ENCODE data around the gene ENTPD1.
"Not testable (repeated sequence)": the region's sequence is repeated elsewhere in the genome, so short reads cannot be mapped to it uniquely, and the experiment has no call there.

ENTPD1 gene

DNA sequence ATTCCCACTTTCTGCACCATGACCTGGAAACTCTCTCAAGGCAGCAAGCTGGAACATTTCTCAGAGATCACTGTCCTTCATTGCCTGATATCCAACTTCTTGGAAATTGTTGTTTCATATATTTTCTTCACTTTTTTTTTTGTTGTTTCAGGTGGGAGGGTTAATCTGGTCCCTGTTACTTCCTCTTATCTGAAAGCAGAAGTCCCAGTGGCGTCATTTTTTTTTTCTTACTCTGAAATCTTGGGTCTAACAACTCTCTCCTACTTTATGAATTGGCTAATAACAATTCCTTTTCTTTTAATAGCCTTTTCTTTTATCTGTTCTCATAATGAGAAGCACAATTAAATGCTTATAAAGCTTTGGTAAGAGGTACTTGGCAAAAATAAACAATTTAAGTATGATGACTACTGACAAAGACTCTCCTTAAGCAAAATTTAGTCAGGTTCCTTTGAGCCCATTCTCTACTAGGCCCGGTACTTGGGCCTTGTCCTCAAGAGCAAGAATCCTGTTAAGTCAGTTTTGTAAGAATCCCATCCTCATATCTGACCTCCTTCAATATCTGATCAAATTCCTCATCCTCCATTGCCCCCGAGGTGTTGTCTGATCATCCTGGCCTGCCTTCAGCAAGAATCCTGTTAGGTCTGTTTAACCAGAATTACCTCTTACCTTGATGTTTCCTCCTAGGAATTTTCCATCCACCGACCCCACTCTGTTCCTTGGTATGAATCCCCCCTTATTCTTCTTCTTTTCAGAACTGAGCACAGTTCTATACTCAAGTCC lies 140.3 kb downstream of the ENTPD1 start:
- peaks cover 0 to 83% (median 57%) of the 10 kb centered on the region in 11 experiments; a peak in 17 of 22 replicates for H3K36me3 ChIP-seq
- no peak overlapping the region; a peak in 1 of 22 replicates for H3K27ac ChIP-seq
- no peaks in the 10 kb centered on the region for H4K20me1 ChIP-seq
- H3K4me2 ChIP-seq, result peak overlapping the region in 2 of 11 experiments; percentile 25; a peak in 3 of 22 replicates
- TF ChIP-seq Cebpa-rat (IDR thresholded peaks at IDR 0.05), result no peak
- H3K4me3 ChIP-seq, result no peak overlapping the region
- H3K9ac ChIP-seq, result no peak overlapping the region
- no peaks in the 10 kb centered on the region for H3K27me3 ChIP-seq
- H3K9me3 ChIP-seq (replicated peaks in 1 of 11), result no peaks in the 10 kb centered on the region
- H3K4me1 ChIP-seq, result peaks cover 0 to 12% (median 0%) of the 10 kb centered on the region in 10 experiments; a peak in 7 of 20 replicates

DNA sequence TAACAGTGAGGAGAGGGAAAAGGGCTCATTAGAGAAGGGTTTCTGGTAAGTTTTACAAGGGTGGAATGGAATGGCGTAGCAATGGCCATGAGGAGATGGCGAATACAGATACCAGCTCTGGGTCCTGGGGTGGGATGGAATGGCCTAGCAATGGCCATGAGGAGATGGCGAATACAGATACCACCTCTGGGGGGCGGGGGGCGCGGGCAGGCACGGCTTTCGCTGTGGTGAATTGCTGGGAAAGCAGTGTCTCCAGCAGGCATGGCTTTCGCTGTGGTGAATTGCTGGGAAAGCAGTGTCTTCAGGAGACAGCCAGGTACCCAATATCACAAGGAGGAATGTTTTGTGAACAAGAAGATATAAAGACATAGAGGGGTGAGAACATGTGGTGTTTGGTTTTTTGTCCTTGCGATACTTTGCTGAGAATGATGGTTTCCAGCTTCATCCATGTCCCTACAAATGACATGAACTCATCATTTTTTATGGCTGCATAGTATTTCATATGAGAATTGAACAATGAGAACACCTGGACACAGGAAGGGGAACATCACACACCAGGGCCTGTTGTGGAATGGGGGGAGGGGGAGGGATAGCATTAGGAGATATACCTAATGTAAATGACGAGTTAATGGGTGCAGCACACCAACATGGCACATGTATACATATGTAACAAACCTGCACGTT lies 150.1 kb downstream of the ENTPD1 start:
- H4K20me1 ChIP-seq; H3K9ac ChIP-seq; H3K4me3 ChIP-seq; H3K9me3 ChIP-seq (replicated peaks in 1 of 11); H3K27ac ChIP-seq: not testable (repeated sequence)
- Histone ChIP-seq H3K36me3 (peaks cover 0 to 43% (median 10%) of the 10 kb centered on the region in 11 experiments; a peak in 13 of 22 replicates), H3K4me2 (peak overlapping the region in 1 of 11 experiments; percentile 83; a peak in 3 of 22 replicates), H3K27me3 (peaks cover 9 to 24% (median 16%) of the 10 kb centered on the region in 11 experiments; a peak in 17 of 22 replicates), H3K4me1 (peaks cover 15 to 40% (median 21%) of the 10 kb centered on the region in 10 experiments)

DNA sequence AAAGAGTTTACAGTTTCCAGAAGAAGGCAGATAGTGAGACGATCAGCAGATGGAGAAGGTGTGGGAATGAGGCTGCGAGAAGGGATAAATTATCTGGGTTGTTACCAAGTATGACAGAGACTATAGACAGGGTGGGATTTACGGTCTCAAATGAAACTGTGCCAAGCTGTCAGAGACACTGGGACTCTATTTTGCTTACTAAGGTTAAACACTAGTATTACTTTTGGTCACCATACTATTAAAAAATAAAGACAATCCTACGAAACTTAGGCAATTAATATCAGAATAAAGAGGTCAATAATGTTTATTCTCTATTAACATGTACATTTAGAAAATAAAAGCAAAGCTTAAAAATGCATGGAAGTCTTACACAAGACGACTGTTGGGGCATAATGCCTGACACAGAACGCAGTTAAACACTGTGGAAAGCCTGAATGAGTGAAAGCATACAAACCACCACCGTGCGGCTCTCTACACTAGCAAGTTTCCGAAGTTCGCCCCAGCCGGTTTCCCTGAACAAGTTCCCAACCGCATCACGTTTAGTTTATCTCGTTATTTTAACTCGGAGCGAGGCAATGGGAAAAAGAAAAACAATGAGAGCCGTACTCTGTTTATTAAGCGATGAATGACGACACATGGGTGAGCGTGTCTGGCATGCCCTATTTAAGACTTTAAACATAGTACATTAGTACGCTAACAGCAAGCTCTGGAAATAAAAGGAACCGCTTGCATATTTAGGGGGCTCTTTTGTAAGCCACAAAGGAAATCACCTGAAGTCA lies 150.9 kb downstream of the ENTPD1 start:
- Histone ChIP-seq H3K27ac (peak overlapping the region in 10 of 11 experiments; percentile 38 to 81 (median 72); a peak in 18 of 22 replicates), H3K4me3 (peak overlapping the region; percentile 66 to 77 (median 73)), H3K9me3 (replicated peaks in 1 of 11) (peaks cover 0 to 5% (median 0%) of the 10 kb centered on the region in 11 experiments; a peak in 4 of 22 replicates), H3K36me3 (peaks cover 0 to 39% (median 10%) of the 10 kb centered on the region in 11 experiments; a peak in 13 of 22 replicates), H3K27me3 (peaks cover 9 to 24% (median 16%) of the 10 kb centered on the region in 11 experiments; a peak in 17 of 22 replicates), H3K4me2 (peak overlapping the region; percentile 78 to 94 (median 83)), H3K4me1 (peaks cover 15 to 40% (median 21%) of the 10 kb centered on the region in 10 experiments), H3K9ac (peak overlapping the region; percentile 70 to 83 (median 78)), H4K20me1 (no peaks in the 10 kb centered on the region)
- TF ChIP-seq Cebpa-rat (IDR thresholded peaks at IDR 0.05), result no peak

DNA sequence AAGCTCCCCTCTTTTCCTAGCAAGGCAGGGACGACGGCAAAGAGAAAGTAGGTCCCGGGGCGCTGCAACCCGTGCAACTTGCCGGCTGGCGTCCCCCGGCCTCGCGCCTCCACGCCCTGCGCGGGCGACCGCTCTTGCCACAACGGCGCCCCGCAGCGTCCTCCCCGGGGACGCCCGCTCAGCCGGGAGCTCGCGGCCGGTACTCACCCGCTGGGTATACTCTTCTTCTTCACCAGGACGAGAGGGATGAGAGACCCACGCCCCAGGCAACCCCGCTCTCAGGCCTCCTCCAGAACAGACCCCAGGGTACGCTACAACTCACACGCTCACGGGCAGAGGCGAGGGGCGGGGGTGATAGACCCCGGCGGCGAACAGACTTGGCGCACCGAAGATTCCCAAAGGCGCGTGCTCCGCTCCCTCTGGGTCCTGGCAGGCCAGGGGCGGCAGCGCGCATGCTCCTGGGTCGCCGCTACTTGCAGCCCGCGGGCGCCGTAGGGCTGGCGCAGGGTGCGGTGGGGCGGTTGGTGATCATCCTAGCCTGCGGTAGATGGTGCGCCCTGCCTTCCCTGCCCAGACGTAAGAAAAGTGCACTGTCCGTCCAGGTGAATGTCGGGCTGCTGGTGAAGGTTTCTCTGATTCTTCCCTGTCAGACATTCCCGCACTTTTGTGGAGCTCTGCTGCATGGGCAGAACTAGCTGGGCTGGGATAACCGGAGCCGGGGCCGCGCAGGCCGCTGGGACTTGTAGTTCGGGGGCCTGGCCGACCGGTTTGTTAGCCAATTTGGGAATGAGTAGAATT lies 151.7 kb downstream of the ENTPD1 start, which contains the start of gene CC2D2B:
Gene CC2D2B (plus strand): TSS at position 520 of the 798 bp plus-strand sequence. CDS start 3,349 bp downstream, outside the sequence.
- H3K4me2 ChIP-seq, result peak within 1 kb of the TSS; percentile 78 to 94 (median 83)
- no peaks in the 10 kb centered on the region for H4K20me1 ChIP-seq
- peak within 1 kb of the TSS; percentile 66 to 77 (median 73) for H3K4me3 ChIP-seq
- peaks cover 0 to 5% (median 0%) of the 10 kb centered on the region in 11 experiments; a peak in 4 of 22 replicates for H3K9me3 ChIP-seq (replicated peaks in 1 of 11)
- peaks cover 9 to 24% (median 16%) of the 10 kb centered on the region in 11 experiments; a peak in 17 of 22 replicates for H3K27me3 ChIP-seq
- H3K9ac ChIP-seq, result peak within 1 kb of the TSS; percentile 70 to 83 (median 78)
- peaks cover 0 to 31% (median 9%) of the 10 kb centered on the region in 11 experiments; a peak in 12 of 22 replicates for H3K36me3 ChIP-seq
- no peak for TF ChIP-seq Cebpa-rat (IDR thresholded peaks at IDR 0.05)
- peaks cover 7 to 32% (median 16%) of the 10 kb centered on the region in 10 experiments for H3K4me1 ChIP-seq
- H3K27ac ChIP-seq, result peak within 1 kb of the TSS in 10 of 11 experiments; percentile 38 to 81 (median 72); a peak in 20 of 22 replicates

DNA sequence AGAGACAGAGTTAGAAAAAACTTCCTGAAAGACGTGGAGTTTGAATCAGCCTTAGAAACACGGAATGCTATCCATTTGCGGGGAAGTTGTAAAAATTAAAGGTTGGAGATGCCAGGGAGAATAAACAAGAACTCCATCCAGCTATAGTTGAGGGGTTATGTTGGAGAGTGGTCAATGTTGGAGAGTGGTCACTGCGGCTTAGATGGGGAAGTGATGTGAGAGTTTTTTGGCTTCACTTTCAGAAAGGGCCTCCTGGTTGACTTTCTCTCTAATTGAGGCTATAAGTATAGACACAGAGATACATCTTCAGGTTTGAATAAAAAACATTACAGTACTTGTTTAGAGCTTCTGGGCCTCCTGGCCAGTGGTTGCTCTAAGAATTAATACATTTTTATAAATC lies 152.5 kb downstream of the ENTPD1 start:
- Histone ChIP-seq H3K36me3 (peaks cover 0 to 24% (median 9%) of the 10 kb centered on the region in 11 experiments; a peak in 12 of 22 replicates), H3K27ac (no peak overlapping the region), H3K27me3 (peaks cover 9 to 24% (median 16%) of the 10 kb centered on the region in 11 experiments; a peak in 17 of 22 replicates), H3K4me3 (peak overlapping the region in 4 of 10 experiments; percentile 67 to 77 (median 75); a peak in 4 of 20 replicates), H3K4me2 (peak overlapping the region; percentile 78 to 94 (median 83); a peak in 20 of 22 replicates), H3K9ac (no peak overlapping the region), H3K4me1 (peaks cover 0 to 24% (median 9%) of the 10 kb centered on the region in 10 experiments; a peak in 12 of 20 replicates), H3K9me3 (replicated peaks in 1 of 11) (peaks cover 0 to 5% (median 0%) of the 10 kb centered on the region in 11 experiments; a peak in 4 of 22 replicates), H4K20me1 (no peaks in the 10 kb centered on the region)
- TF ChIP-seq Cebpa-rat (IDR thresholded peaks at IDR 0.05), result no peak

DNA sequence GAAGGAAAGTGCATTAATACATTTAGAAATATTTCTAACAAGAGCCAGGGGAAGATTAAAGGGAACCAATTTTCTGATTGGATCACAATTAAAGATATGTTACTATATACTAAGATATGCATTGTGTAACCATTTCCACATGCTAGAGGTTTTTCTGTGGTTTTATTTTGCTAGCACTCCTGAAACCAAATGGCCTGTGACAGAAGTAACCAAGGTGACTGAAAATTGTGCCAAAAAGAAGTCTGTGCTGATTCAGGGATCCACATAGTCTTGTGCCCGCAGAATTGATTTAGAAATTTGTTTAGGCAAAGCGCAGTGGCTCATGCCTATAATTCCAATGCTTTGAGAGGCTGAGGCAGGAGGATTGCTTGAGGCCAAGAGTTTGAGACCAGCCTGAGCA lies 153.6 kb downstream of the ENTPD1 start:
- Histone ChIP-seq H3K9ac (no peak overlapping the region), H4K20me1 (no peaks in the 10 kb centered on the region), H3K4me2 (peak overlapping the region in 5 of 11 experiments; percentile 13 to 22 (median 17); a peak in 4 of 22 replicates), H3K9me3 (replicated peaks in 1 of 11) (peaks cover 0 to 5% (median 0%) of the 10 kb centered on the region in 11 experiments; a peak in 4 of 22 replicates), H3K4me1 (peaks cover 0 to 21% (median 5%) of the 10 kb centered on the region in 10 experiments; a peak in 8 of 20 replicates), H3K27ac (no peak overlapping the region), H3K36me3 (peaks cover 0 to 12% (median under 1%) of the 10 kb centered on the region in 11 experiments; a peak in 8 of 22 replicates), H3K27me3 (peaks cover 9 to 24% (median 16%) of the 10 kb centered on the region in 11 experiments; a peak in 17 of 22 replicates), H3K4me3 (no peak overlapping the region)
- TF ChIP-seq Cebpa-rat (IDR thresholded peaks at IDR 0.05), result no peak

DNA sequence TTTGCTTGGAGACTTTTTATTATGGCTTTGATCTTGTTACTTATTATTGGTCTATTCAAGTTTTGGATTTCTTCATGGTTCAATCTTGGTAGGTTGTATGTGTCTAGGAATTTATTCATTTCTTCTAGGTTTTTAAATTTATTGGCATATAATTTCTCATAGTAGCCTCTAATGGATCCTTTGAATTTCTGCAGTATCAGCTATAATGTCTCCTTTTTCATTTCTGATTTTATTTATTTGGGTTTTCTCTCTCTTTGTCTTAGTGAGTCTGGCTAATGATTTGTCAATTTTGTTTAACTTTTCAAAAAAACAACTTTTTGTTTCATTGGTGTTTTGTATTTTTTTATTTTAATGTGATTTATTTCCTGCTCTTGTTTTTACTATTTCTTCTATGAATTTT lies 160.1 kb downstream of the ENTPD1 start:
- H3K27me3 ChIP-seq, H3K9ac ChIP-seq, H3K4me3 ChIP-seq, H3K4me2 ChIP-seq, H4K20me1 ChIP-seq, H3K27ac ChIP-seq, H3K36me3 ChIP-seq: not testable (repeated sequence)
- Histone ChIP-seq H3K9me3 (replicated peaks in 1 of 11) (peaks cover 0 to 25% (median 11%) of the 10 kb centered on the region in 11 experiments; a peak in 9 of 22 replicates), H3K4me1 (peaks cover 0 to 13% (median 5%) of the 10 kb centered on the region in 10 experiments; a peak in 11 of 20 replicates)
